ENCODE measurements around the gene NUDT2.
"Not testable (repeated sequence)": the region's sequence is repeated elsewhere in the genome, so short reads cannot be mapped to it uniquely, and the experiment has no call there.

GRCh38 chr9:34352957-34353356 is 23.6 kb downstream of the NUDT2 start:
- TF ChIP-seq CTCF, POLR2A, POLR2AphosphoS5, EP300 (IDR thresholded peaks at IDR 0.05): not testable (repeated sequence)
